Right kidney (tissue), 9 donors: ENCODE measurements around the gene GPR15LG.
A peak's percentile ranks its signal among the peaks of the same experiment; 100 is the strongest.
"Not testable (repeated sequence)": the region's sequence is repeated elsewhere in the genome, so short reads cannot be mapped to it uniquely, and the experiment has no call there.

ENCODE experiments used
- DNase-seq: peaks from one replicate; pipeline ENCODE4 v3.0.0-alpha.2; 2016
- long read RNA-seq, 8 donors: transcript quantifications; one replicate each; lab custom pipeline, GENCODE V29; 2026

Gene GPR15LG
- long read RNA-seq, donor 1 = 0 reads
- long read RNA-seq, donor 2 = 0 reads
- long read RNA-seq, donor 3 = 0 reads
- long read RNA-seq, donor 4 = 0 reads
- long read RNA-seq, donor 5 = 0 reads
- long read RNA-seq, donor 6, partial matches to known transcripts = 0 of 1 reads
- long read RNA-seq, donor 6, other reads (novel, unspliced or antisense) = 0 of 1 reads
- long read RNA-seq, donor 7 = 0 reads
- long read RNA-seq, donor 8 = 0 reads

GRCh38 chr10:84173501-84173929 is at the start of gene GPR15LG:
GPR15LG (plus strand) TSS chr10:84173801; CDS start chr10:84173852, 51 bp downstream.
- no peak for DNase-seq

- DNase-seq = not testable (repeated sequence)
These were observed 47.5 kb upstream of the GPR15LG start for GRCh38 chr10:84125910-84126784.

GRCh38 chr10:84126785-84127167 is 46.8 kb upstream of the GPR15LG start:
- DNase-seq = no peak

GRCh38 chr10:84135836-84136235 is 37.8 kb upstream of the GPR15LG start:
- no peak for DNase-seq

- DNase-seq = no peak
These were observed 35.8 kb upstream of the GPR15LG start for GRCh38 chr10:84137811-84138210.

GRCh38 chr10:84138478-84139125 is 35.0 kb upstream of the GPR15LG start:
- no peak for DNase-seq

GRCh38 chr10:84139126-84140035 is 34.2 kb upstream of the GPR15LG start, which contains the start of gene GHITM:
GHITM (plus strand) TSS chr10:84139509; CDS start chr10:84141501, 1,992 bp downstream.
- DNase-seq = peak; percentile 88

- no peak for DNase-seq
These were observed 33.6 kb upstream of the GPR15LG start for GRCh38 chr10:84140036-84140379.

- no peak for DNase-seq
These were observed 26.3 kb upstream of the GPR15LG start for GRCh38 chr10:84147347-84147746.

- not testable (repeated sequence) for DNase-seq
These were observed 25.5 kb upstream of the GPR15LG start for GRCh38 chr10:84148006-84148597.

GRCh38 chr10:84149854-84150253 is 23.7 kb upstream of the GPR15LG start:
- no peak for DNase-seq

GRCh38 chr10:84152769-84153168 is 20.8 kb upstream of the GPR15LG start:
- no peak for DNase-seq

- no peak for DNase-seq
These were observed 18.1 kb upstream of the GPR15LG start for GRCh38 chr10:84155521-84155920.

- DNase-seq = no peak
These were observed 17.6 kb upstream of the GPR15LG start for GRCh38 chr10:84156009-84156408.

- DNase-seq = no peak
These were observed 16.8 kb upstream of the GPR15LG start for GRCh38 chr10:84156768-84157167.

- no peak for DNase-seq
These were observed 15.5 kb upstream of the GPR15LG start for GRCh38 chr10:84158061-84158460.

GRCh38 chr10:84158550-84158949 is 15.1 kb upstream of the GPR15LG start:
- DNase-seq = no peak

- no peak for DNase-seq
These were observed 14.4 kb upstream of the GPR15LG start for GRCh38 chr10:84159076-84159685.

- no peak for DNase-seq
These were observed 12.8 kb upstream of the GPR15LG start for GRCh38 chr10:84160663-84161362.

GRCh38 chr10:84163996-84164395 is 9.6 kb upstream of the GPR15LG start:
- DNase-seq = no peak

- DNase-seq = no peak
These were observed 9.2 kb upstream of the GPR15LG start for GRCh38 chr10:84164442-84164841.
